Pericardium fibroblast (primary cell): Measurements from ENCODE around the gene GZMH. TPM values are rescaled to one million over a fixed set of nuclear protein-coding genes. Genes with fewer than 3 reads are reported as not detected.

Experiments
- total RNA-seq: library from RNA; depleted of rRNA; stranded (reverse); fragments of >200 nt; gene quantifications from 2 replicates; pipeline ENCODE4 v1.2.3, GENCODE V29; 2015

GZMH gene, protein sequence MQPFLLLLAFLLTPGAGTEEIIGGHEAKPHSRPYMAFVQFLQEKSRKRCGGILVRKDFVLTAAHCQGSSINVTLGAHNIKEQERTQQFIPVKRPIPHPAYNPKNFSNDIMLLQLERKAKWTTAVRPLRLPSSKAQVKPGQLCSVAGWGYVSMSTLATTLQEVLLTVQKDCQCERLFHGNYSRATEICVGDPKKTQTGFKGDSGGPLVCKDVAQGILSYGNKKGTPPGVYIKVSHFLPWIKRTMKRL
- total RNA-seq: not detected in 2 replicates

DNA sequence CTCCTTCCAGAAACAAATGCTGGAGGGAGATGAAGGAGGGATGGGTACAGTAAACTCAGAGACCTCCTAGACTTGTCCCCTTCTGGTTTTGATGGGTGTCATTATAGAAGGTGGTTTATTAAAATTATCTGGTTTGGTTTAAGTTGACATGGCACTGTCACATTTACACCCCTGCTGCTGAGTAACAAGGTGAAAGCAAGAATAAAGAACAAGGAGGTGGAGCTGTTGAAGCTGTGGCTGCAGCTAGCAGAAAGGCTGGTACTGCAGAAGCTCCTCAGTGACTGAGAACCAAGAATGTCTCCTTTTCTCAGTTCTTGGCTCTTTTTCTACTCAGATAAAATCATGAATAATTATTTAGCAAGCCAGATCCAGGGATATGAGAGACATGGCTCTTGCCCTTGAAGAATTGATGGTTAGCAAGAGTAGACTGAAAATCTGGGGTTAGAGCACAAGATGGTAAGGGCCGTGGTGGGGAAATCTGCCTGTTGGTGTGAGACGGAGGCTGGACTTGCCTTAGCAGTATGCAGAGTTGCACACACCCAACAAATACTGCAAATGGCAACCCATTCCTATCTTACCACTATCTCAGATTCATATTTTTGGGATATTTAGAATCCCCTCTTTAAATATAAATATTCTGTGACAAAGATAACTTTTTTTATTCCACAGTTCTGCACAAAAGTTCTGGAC lies at the start of gene GZMH:
Gene GZMH (minus strand): TSS at position 31 of the 690 bp plus-strand sequence. CDS start 72 bp downstream, outside the sequence.

DNA sequence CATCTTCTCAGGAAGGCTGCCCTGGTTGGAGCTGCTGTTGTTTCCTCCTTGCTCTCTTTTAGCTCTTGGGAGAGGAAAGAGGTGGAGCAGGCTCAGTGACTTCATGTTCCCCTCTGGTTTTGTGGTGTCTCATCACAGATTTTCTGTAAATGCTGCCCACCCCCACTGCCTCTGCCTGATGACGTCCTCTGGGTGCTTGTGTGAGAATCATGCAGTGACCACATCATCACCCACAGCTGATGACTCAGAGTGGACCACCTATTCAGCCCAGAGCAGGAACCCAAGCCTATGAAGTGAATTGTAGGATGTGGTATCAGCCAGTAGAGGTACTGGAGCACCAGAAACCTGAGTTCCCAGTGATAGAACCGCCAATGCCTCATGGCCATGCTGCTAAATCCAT lies 24.7 kb upstream of the GZMH start, which contains the start of gene GZMB:
Gene GZMB (minus strand): TSS at position 33 of the 400 bp plus-strand sequence. CDS start 30 bp downstream, at position 3.

DNA sequence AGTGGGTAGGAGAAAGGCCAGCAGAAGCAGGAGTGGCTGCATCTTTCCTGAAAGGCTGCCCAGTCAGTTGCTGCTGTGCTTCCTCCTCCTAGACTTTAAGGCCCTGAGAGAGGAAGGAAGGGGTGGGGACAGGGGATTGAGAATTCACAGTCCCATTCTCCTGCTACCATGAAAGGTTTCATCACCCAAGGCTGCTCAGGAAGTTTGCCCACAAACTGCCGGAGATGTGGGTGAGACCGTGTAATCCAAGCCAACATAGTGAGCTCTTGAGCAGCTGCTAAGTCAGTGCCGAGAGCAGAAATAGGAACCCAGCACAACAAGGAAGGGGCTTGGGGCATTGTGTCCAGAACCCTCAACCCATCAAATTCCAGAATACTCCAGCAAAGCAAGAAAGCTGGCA lies 33.3 kb downstream of the GZMH start, which contains the start of gene CTSG:
Gene CTSG (minus strand): TSS at position 69 of the 400 bp plus-strand sequence. CDS start 27 bp downstream, at position 42.

Other genes with a start within 250 kb of the GZMH start
- 59.5 and 83.0 TPM in 2 replicates for gene NFATC4, start 241.5 kb downstream of the GZMH start, total RNA-seq
- 24.0 and 31.4 TPM in 2 replicates for gene NYNRIN, start 210.7 kb downstream of the GZMH start, total RNA-seq
- 3.1 and 6.9 TPM in 2 replicates for gene CBLN3, start 180.0 kb downstream of the GZMH start, total RNA-seq
- 35.0 and 37.8 TPM in 2 replicates for gene KHNYN, start 179.7 kb downstream of the GZMH start, total RNA-seq
- gene SDR39U1, start 166.9 kb downstream of the GZMH start, total RNA-seq: 14.7 and 15.6 TPM in 2 replicates
- not detected in 2 replicates for gene CMA1, start 101.4 kb downstream of the GZMH start, total RNA-seq
- not detected in 2 replicates for gene CTSG, start 33.4 kb downstream of the GZMH start, total RNA-seq
- not detected in 2 replicates for gene GZMB, start 24.5 kb upstream of the GZMH start, total RNA-seq